ENCODE results near the gene QPCT.

Gene QPCT

GRCh38 chr2:37389989-37390765 lies 45.7 kb downstream of the QPCT start:
- Histone ChIP-seq H3K27ac (no peak overlapping the region), H3K36me3 (no peaks in the 10 kb centered on the region), H3K4me3 (ENCODE audit: low read depth, low read length) (no peak overlapping the region), H3K27me3 (ENCODE audit: insufficient read depth, low read depth, severe bottlenecking) (no peaks in the 10 kb centered on the region), H3K9me3 (ENCODE audit: severe bottlenecking) (no peaks in the 10 kb centered on the region)
- DNase-seq: peak; percentile 43
- no peak for TF ChIP-seq CTCF (IDR thresholded peaks at IDR 0.05; ENCODE audit: low read depth, low read length)

GRCh38 chr2:37390777-37391176 lies 46.3 kb downstream of the QPCT start:
- Histone ChIP-seq H3K27ac (no peak overlapping the region), H3K9me3 (ENCODE audit: severe bottlenecking) (no peaks in the 10 kb centered on the region), H3K4me3 (ENCODE audit: low read depth, low read length) (no peak overlapping the region), H3K27me3 (ENCODE audit: insufficient read depth, low read depth, severe bottlenecking) (no peaks in the 10 kb centered on the region), H3K36me3 (no peaks in the 10 kb centered on the region)
- TF ChIP-seq CTCF (IDR thresholded peaks at IDR 0.05; ENCODE audit: low read depth, low read length): no peak
- DNase-seq: no peak

GRCh38 chr2:37391711-37392110 lies 47.3 kb downstream of the QPCT start:
- no peak for TF ChIP-seq CTCF (IDR thresholded peaks at IDR 0.05; ENCODE audit: low read depth, low read length)
- Histone ChIP-seq H3K27me3 (ENCODE audit: insufficient read depth, low read depth, severe bottlenecking) (no peaks in the 10 kb centered on the region), H3K36me3 (no peaks in the 10 kb centered on the region), H3K27ac (no peak overlapping the region), H3K4me3 (ENCODE audit: low read depth, low read length) (no peak overlapping the region), H3K9me3 (ENCODE audit: severe bottlenecking) (no peaks in the 10 kb centered on the region)
- DNase-seq: no peak

- Histone ChIP-seq H3K36me3 (no peaks in the 10 kb centered on the region), H3K9me3 (ENCODE audit: severe bottlenecking) (no peaks in the 10 kb centered on the region), H3K4me3 (ENCODE audit: low read depth, low read length) (no peak overlapping the region), H3K27me3 (ENCODE audit: insufficient read depth, low read depth, severe bottlenecking) (no peaks in the 10 kb centered on the region), H3K27ac (no peak overlapping the region)
- DNase-seq: no peak
- no peak for TF ChIP-seq CTCF (IDR thresholded peaks at IDR 0.05; ENCODE audit: low read depth, low read length)
Measured at GRCh38 chr2:37392428-37392827, 48.0 kb downstream of the QPCT start.

GRCh38 chr2:37394263-37394662 lies 49.8 kb downstream of the QPCT start:
- H3K9me3 ChIP-seq (ENCODE audit: severe bottlenecking): no peaks in the 10 kb centered on the region
- H3K27ac ChIP-seq: no peak overlapping the region
- no peak overlapping the region for H3K4me3 ChIP-seq (ENCODE audit: low read depth, low read length)
- DNase-seq: no peak
- no peaks in the 10 kb centered on the region for H3K36me3 ChIP-seq
- TF ChIP-seq CTCF (IDR thresholded peaks at IDR 0.05; ENCODE audit: low read depth, low read length): no peak
- H3K27me3 ChIP-seq (ENCODE audit: insufficient read depth, low read depth, severe bottlenecking): no peaks in the 10 kb centered on the region

All from WERI-Rb-1 (cell line).